Thoracic aorta (tissue), 2 donors: Measurements from ENCODE around the gene KAT6B. TPM values are rescaled to one million over a fixed set of nuclear protein-coding genes. Genes with fewer than 3 reads are reported as not detected.
"Not testable (repeated sequence)": the region's sequence is repeated elsewhere in the genome, so short reads cannot be mapped to it uniquely, and the experiment has no call there.

ENCODE experiments used
- ATAC-seq: fragments of 150-250 bp; one replicate; pipeline ENCODE4 v1.8.0; 2017; ENCODE audit warnings: low read depth; ENCODE audit not compliant: insufficient number of reproducible peaks, low FRiP score
- DNase-seq: peaks from one replicate; pipeline ENCODE4 v3.0.0-alpha.2; 2020; ENCODE audit warnings: low spot score
- H3K27ac ChIP-seq, 2 donors: fragments of 200-600 bp; sonication (generic); 1 replicate in 1 of 2; 2 replicates in 1 of 2; pipeline ENCODE4 v1.5.1; 2016; ENCODE audit warnings: mild to moderate bottlenecking in 2 of 2, moderate library complexity in 2 of 2
- H3K27me3 ChIP-seq: fragments of 200-600 bp; sonication (generic); replicated peaks from 2 replicates; pipeline ENCODE4 v1.6.0; 2016; ENCODE audit warnings: mild to moderate bottlenecking; ENCODE audit not compliant: insufficient read depth
- H3K36me3 ChIP-seq: fragments of 200-600 bp; sonication (generic); one replicate; pipeline ENCODE4 v1.5.1; 2016
- H3K4me1 ChIP-seq, 2 donors: fragments of 200-600 bp; sonication (generic); 1 replicate in 1 of 2; 2 replicates in 1 of 2; pipeline versions ENCODE4 v1.5.1 to v1.6.0; 2016; ENCODE audit warnings: low read depth in 2 of 2, mild to moderate bottlenecking in 1 of 2; ENCODE audit not compliant: control insufficient read depth in 1 of 2
- H3K4me3 ChIP-seq: fragments of 200-600 bp; sonication (generic); 2 replicates; pipeline ENCODE4 v1.5.1; 2016; ENCODE audit warnings: mild to moderate bottlenecking
- H3K9me3 ChIP-seq: fragments of 200-600 bp; sonication (generic); 2 replicates; pipeline ENCODE4 v1.5.1; 2016
- CTCF ChIP-seq: fragments of 200-600 bp; sonication (generic); IDR thresholded peaks from one replicate; pipeline ENCODE4 v1.5.1; 2019; ENCODE audit warnings: antibody characterized with exemption
- total RNA-seq, 2 donors: library from RNA; depleted of rRNA; stranded (reverse); fragments of >200 nt; gene quantifications; one replicate each; pipeline versions ENCODE4 v1.1.0 to v1.2.3, GENCODE V29; 2016

Gene KAT6B
- total RNA-seq, 2 donors from 2014 or later: 38.4 to 46.9 TPM

- TF ChIP-seq CTCF: no peak
- DNase-seq (no peak), ATAC-seq (no peak)
- Histone ChIP-seq H3K4me1 (no peaks in the 10 kb centered on the region), H3K9me3 (no peaks in the 10 kb centered on the region), H3K27me3 (no peaks in the 10 kb centered on the region), H3K36me3 (no peaks in the 10 kb centered on the region), H3K27ac (no peak overlapping the region), H3K4me3 (no peak overlapping the region)
Measured at GRCh38 chr10:74787457-74787856, 38.9 kb upstream of the KAT6B start.

GRCh38 chr10:74791979-74792378 lies 34.4 kb upstream of the KAT6B start:
- H3K27ac ChIP-seq, H3K9me3 ChIP-seq, DNase-seq, H3K4me1 ChIP-seq, H3K4me3 ChIP-seq, H3K27me3 ChIP-seq, ATAC-seq, H3K36me3 ChIP-seq: not testable (repeated sequence)

- no peaks in the 10 kb centered on the region for H3K4me1 ChIP-seq
- no peak for TF ChIP-seq CTCF
- no peak overlapping the region for H3K4me3 ChIP-seq
- no peak overlapping the region for H3K27ac ChIP-seq
- H3K27me3 ChIP-seq: no peaks in the 10 kb centered on the region
- H3K9me3 ChIP-seq: no peaks in the 10 kb centered on the region
- DNase-seq: no peak
- no peaks in the 10 kb centered on the region for H3K36me3 ChIP-seq
- ATAC-seq: no peak
Measured at GRCh38 chr10:74792726-74793125, 33.7 kb upstream of the KAT6B start.

DNA sequence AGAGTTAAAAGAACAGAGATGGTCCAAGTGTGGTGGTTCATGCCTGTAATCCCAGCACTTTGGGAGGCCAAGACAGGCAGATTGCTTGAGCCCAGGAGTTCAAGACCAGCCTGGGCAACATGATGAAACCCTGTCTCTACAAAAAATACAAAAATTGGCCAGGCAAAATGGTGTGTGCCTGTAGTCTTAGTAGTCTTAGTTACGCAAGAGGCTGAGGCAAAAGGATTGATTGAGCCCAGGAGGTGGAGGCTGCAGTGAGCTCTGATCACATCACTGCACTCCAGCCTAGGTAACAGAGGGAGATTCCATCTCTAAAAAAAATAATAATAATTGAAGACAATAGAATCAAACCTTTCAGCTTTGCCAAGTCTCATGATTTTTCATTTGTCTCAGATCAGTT lies 33.2 kb upstream of the KAT6B start:
- ATAC-seq, H3K36me3 ChIP-seq, H3K27me3 ChIP-seq, H3K9me3 ChIP-seq, H3K4me1 ChIP-seq, H3K4me3 ChIP-seq, H3K27ac ChIP-seq, DNase-seq: not testable (repeated sequence)

GRCh38 chr10:74794531-74794930 lies 31.9 kb upstream of the KAT6B start:
- peaks cover 0 to under 1% of the 10 kb centered on the region in 2 donors for H3K4me1 ChIP-seq
- DNase-seq: no peak

GRCh38 chr10:74797550-74797949 lies 28.9 kb upstream of the KAT6B start:
- Histone ChIP-seq H3K4me3 (no peak overlapping the region), H3K9me3 (no peaks in the 10 kb centered on the region), H3K27ac (no peak overlapping the region), H3K36me3 (no peaks in the 10 kb centered on the region), H3K27me3 (no peaks in the 10 kb centered on the region), H3K4me1 (peaks cover 0 to 5% of the 10 kb centered on the region in 2 donors)
- ATAC-seq: no peak
- no peak for TF ChIP-seq CTCF
- no peak for DNase-seq

More at GRCh38 chr10:74794531-74794930, 31.9 kb upstream of the KAT6B start:
- Histone ChIP-seq H3K36me3 (no peaks in the 10 kb centered on the region), H3K4me3 (no peak overlapping the region), H3K27ac (no peak overlapping the region), H3K27me3 (no peaks in the 10 kb centered on the region), H3K9me3 (no peaks in the 10 kb centered on the region)
- TF ChIP-seq CTCF: no peak
- no peak for ATAC-seq
